Body of pancreas (tissue), 4 donors: Measurements from ENCODE around the gene ADCY5.

Source experiments
- POLR2A ChIP-seq, 3 donors: fragments of 450-650 bp; IDR thresholded peaks; one replicate each; pipeline ENCODE4 v1.6.1; 2016; ENCODE audit warnings: antibody characterized with exemption in 3 of 3, mild to moderate bottlenecking in 2 of 3
- TF ChIP-seq, protein P1 (sequence below), 7 experiments: fragments of 450-650 bp in 4 of 7; fragments of 200-600 bp in 3 of 7; sonication (generic) in 3 of 7; IDR thresholded peaks; one replicate each; pipeline ENCODE4 v1.5.1; 2016 to 2019; ENCODE audit warnings: antibody characterized with exemption in 7 of 7

DNA sequence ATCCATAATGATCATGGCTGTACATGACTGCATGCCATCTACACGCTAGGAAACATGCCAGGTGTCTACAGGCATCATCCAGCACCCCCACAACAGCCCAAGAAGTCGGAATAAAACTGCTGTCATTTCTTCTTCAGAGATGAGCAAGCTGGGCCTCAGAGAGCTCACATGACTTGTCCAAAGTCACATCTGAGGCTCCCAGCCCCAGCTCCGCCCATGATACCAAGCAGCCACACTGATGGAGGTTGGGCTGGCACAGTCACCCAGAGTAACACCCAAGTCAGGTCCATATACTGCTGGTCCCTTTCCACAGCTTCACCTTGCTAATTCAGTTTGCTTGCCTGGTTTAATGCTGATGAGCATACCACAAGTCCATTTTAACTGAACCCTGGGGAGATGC, 130.5 kb downstream of the ADCY5 start:
- TF ChIP-seq, protein P1, sequence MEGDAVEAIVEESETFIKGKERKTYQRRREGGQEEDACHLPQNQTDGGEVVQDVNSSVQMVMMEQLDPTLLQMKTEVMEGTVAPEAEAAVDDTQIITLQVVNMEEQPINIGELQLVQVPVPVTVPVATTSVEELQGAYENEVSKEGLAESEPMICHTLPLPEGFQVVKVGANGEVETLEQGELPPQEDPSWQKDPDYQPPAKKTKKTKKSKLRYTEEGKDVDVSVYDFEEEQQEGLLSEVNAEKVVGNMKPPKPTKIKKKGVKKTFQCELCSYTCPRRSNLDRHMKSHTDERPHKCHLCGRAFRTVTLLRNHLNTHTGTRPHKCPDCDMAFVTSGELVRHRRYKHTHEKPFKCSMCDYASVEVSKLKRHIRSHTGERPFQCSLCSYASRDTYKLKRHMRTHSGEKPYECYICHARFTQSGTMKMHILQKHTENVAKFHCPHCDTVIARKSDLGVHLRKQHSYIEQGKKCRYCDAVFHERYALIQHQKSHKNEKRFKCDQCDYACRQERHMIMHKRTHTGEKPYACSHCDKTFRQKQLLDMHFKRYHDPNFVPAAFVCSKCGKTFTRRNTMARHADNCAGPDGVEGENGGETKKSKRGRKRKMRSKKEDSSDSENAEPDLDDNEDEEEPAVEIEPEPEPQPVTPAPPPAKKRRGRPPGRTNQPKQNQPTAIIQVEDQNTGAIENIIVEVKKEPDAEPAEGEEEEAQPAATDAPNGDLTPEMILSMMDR (IDR thresholded peaks at IDR 0.05): no peak
- TF ChIP-seq POLR2A (IDR thresholded peaks at IDR 0.05): no peak
